ENCODE results near the gene SPSB3. TPM values are rescaled to one million over a fixed set of nuclear protein-coding genes. Genes with fewer than 3 reads are reported as not detected.

Gene SPSB3
- total and polyA plus RNA-seq, 9 of the 15 experiments (the other 6 are each of a cell fraction or from before 2014, with no cell fraction given) = 0.39 to 37.4 (median 7.1) TPM

- TF ChIP-seq THAP12 (CRISPR knock-in tag; IDR thresholded peaks at IDR 0.05) (peak; percentile 59; the same call in 1 of the 2 replicates), MTA3 (IDR thresholded peaks at IDR 0.05; ENCODE audit: borderline replicate concordance) (no peak), ZNF217 (CRISPR knock-in tag; IDR thresholded peaks at IDR 0.05) (no peak), FOXA3 (CRISPR knock-in tag; conservative IDR thresholded peaks at IDR 0.05 in 1 of 2, IDR thresholded peaks at IDR 0.05 in 1 of 2) (no peak), FOXM1 (IDR thresholded peaks at IDR 0.05; ENCODE audit: low read depth) (no peak), FOXM1 (CRISPR knock-in tag; IDR thresholded peaks at IDR 0.05; ENCODE audit: low read depth) (peak; percentile 5; the same call in 1 of the 2 replicates), RAD21 (CRISPR knock-in tag; conservative IDR thresholded peaks at IDR 0.05 in 1 of 2, IDR thresholded peaks at IDR 0.05 in 1 of 2) (peak in 1 of 2 experiments; percentile 14; a peak in 2 of 4 replicates), ZZZ3 (IDR thresholded peaks at IDR 0.05) (no peak), KLF6 (CRISPR knock-in tag; IDR thresholded peaks at IDR 0.05; ENCODE audit: borderline replicate concordance) (no peak), KAT7 (CRISPR knock-in tag; IDR thresholded peaks at IDR 0.05; ENCODE audit: borderline replicate concordance) (no peak), ZNF174 (CRISPR knock-in tag; IDR thresholded peaks at IDR 0.05) (no peak), ZBTB43 (CRISPR knock-in tag; IDR thresholded peaks at IDR 0.05) (no peak), ZNF146 (CRISPR knock-in tag; IDR thresholded peaks at IDR 0.05; ENCODE audit: unreplicated experiment) (no peak)
These were observed 43.7 kb upstream of the SPSB3 start (continued) for GRCh38 chr16:1825864-1826690.

Measured in K562 (cell line).